IMR-90 (cell line): Measurements from ENCODE around the gene LCN10. TPM values are rescaled to one million over a fixed set of nuclear protein-coding genes. Genes with fewer than 3 reads are reported as not detected.

ENCODE experiments used
- ATAC-seq: fragments of 200-7000 bp; cut with Tn5 transposase; 2 replicates; pipeline ENCODE4 v1.9.1; 2020; ENCODE audit warnings: low read depth, mild to moderate bottlenecking, moderate library complexity
- BruUV-seq: library from RNA; stranded (reverse); fragments of 400-500 nt; replicated peaks from 2 replicates; lab custom pipeline; 2021; lab: Mats Ljungman, UMichigan
- CTCF ChIA-PET: fragments of 300-600 bp; formaldehyde crosslinking; extraction: SDS; loops from one replicate; lab custom pipeline; 2021; ENCODE audit warnings: antibody characterized with exemption; lab: Yijun Ruan, JAX
- POLR2A ChIA-PET: fragments of 300-600 bp; sonication (Branson Sonifier 250); formaldehyde crosslinking; loops from one replicate; lab custom pipeline; 2022; ENCODE audit warnings: antibody characterized with exemption; ENCODE audit not compliant: unreplicated experiment; lab: Charles Lee
- DNase-seq: peaks from one replicate; pipeline ENCODE4 v3.0.0; 2013
- H2AFZ ChIP-seq: replicated peaks from 2 replicates; pipeline ENCODE3; 2013; ENCODE audit warnings: low read length, mild to moderate bottlenecking; ENCODE audit not compliant: poor library complexity
- H2AK5ac ChIP-seq: 2 replicates; pipeline ENCODE4 v1.6.1; 2013; ENCODE audit warnings: low read depth, low read length, inconsistent platforms
- H2AK9ac ChIP-seq: replicated peaks from 2 replicates; pipeline ENCODE3; 2013; ENCODE audit warnings: mild to moderate bottlenecking, low read depth, low read length, moderate library complexity; ENCODE audit not compliant: poor library complexity
- H2BK120ac ChIP-seq: 2 replicates; pipeline ENCODE4 v1.6.1; 2013; ENCODE audit warnings: low read depth, low read length, inconsistent platforms
- H2BK15ac ChIP-seq: 3 replicates; pipeline ENCODE4 v1.6.1; 2013; ENCODE audit warnings: low read depth, low read length, inconsistent platforms
- H2BK20ac ChIP-seq: 2 replicates; pipeline ENCODE4 v1.6.1; 2013; ENCODE audit warnings: low read depth, mild to moderate bottlenecking, inconsistent platforms, low read length, moderate library complexity
- H2BK5ac ChIP-seq: 2 replicates; pipeline ENCODE4 v1.6.1; 2013; ENCODE audit warnings: mild to moderate bottlenecking, low read depth, low read length, inconsistent platforms; ENCODE audit not compliant: poor library complexity, severe bottlenecking
- H3K14ac ChIP-seq: replicated peaks from 2 replicates; pipeline ENCODE4 v1.6.1; 2013; ENCODE audit warnings: low read depth, low read length, inconsistent platforms
- H3K18ac ChIP-seq: 2 replicates; pipeline ENCODE4 v1.6.1; 2013; ENCODE audit warnings: low read depth, low read length, control low read depth
- H3K23ac ChIP-seq: 2 replicates; pipeline ENCODE4 v1.6.1; 2013; ENCODE audit warnings: low read depth, low read length, inconsistent platforms
- H3K27ac ChIP-seq: 2 replicates; pipeline ENCODE4 v1.5.1; 2013; ENCODE audit warnings: mild to moderate bottlenecking, control low read depth, low read length; ENCODE audit not compliant: insufficient read depth
- H3K27me3 ChIP-seq: 2 replicates; pipeline ENCODE4 v1.6.1; 2013; ENCODE audit warnings: low read length; ENCODE audit not compliant: control insufficient read depth, insufficient read depth
- H3K36me3 ChIP-seq: 2 replicates; pipeline ENCODE4 v1.6.1; 2013; ENCODE audit warnings: low read length, mixed read lengths; ENCODE audit not compliant: control insufficient read depth, insufficient read depth
- H3K4ac ChIP-seq: 2 replicates; pipeline ENCODE4 v1.6.1; 2013; ENCODE audit warnings: low read depth, low read length, inconsistent platforms
- H3K4me1 ChIP-seq: 2 replicates; pipeline ENCODE4 v1.6.1; 2013; ENCODE audit warnings: low read length, mixed read lengths; ENCODE audit not compliant: control insufficient read depth, insufficient read depth
- H3K4me2 ChIP-seq: 2 replicates; pipeline ENCODE4 v1.6.1; 2013; ENCODE audit warnings: low read depth, mild to moderate bottlenecking, control low read depth, low read length, moderate library complexity
- H3K4me3 ChIP-seq: 2 replicates; pipeline ENCODE4 v1.5.1; 2013; ENCODE audit warnings: low read depth, mild to moderate bottlenecking, control low read depth, low read length, moderate library complexity; ENCODE audit not compliant: insufficient read depth
- H3K56ac ChIP-seq: 2 replicates; pipeline ENCODE4 v1.6.1; 2013; ENCODE audit warnings: low read length, inconsistent platforms; ENCODE audit not compliant: insufficient read depth; ENCODE audit errors: extremely low read depth
- H3K79me1 ChIP-seq, 2 experiments: 2 replicates each; pipeline ENCODE4 v1.6.1; 2013; ENCODE audit warnings: low read length in 2 of 2, inconsistent platforms in 1 of 2, low read depth in 1 of 2
- H3K9ac ChIP-seq: 2 replicates; pipeline ENCODE4 v1.6.1; 2013; ENCODE audit warnings: low read depth, low read length, control low read depth
- H3K9me1 ChIP-seq: 2 replicates; pipeline ENCODE4 v1.6.1; 2013; ENCODE audit warnings: low read length, inconsistent platforms; ENCODE audit not compliant: insufficient read depth
- H3K9me3 ChIP-seq: 2 replicates; pipeline ENCODE4 v1.6.1; 2013; ENCODE audit warnings: low read length; ENCODE audit not compliant: control insufficient read depth, insufficient read depth
- H4K20me1 ChIP-seq: 2 replicates; pipeline ENCODE4 v1.6.1; 2013; ENCODE audit warnings: low read length, inconsistent platforms; ENCODE audit not compliant: insufficient read depth
- H4K5ac ChIP-seq: 2 replicates; pipeline ENCODE4 v1.6.1; 2013; ENCODE audit warnings: mild to moderate bottlenecking, low read depth, low read length, control low read depth
- H4K8ac ChIP-seq, 2 experiments: 2 replicates each; pipeline ENCODE4 v1.6.1; 2013; ENCODE audit warnings: low read depth in 2 of 2, low read length in 2 of 2, control low read depth in 1 of 2, inconsistent platforms in 1 of 2
- H4K91ac ChIP-seq: 2 replicates; pipeline ENCODE4 v1.6.1; 2013; ENCODE audit warnings: low read depth, low read length, inconsistent platforms; ENCODE audit not compliant: insufficient read depth
- CEBPB ChIP-seq: IDR thresholded peaks from 2 replicates; pipeline ENCODE4 v1.6.1; 2012; ENCODE audit warnings: low read depth, low read length, improper control_type of control experiment
- FOS ChIP-seq: fragments of 150-350 bp; IDR thresholded peaks from 2 replicates; pipeline ENCODE4 v1.6.1; 2016; ENCODE audit warnings: low read depth, low read length
- MAZ ChIP-seq: IDR thresholded peaks from 2 replicates; pipeline ENCODE4 v1.6.1; 2012; ENCODE audit warnings: low read depth, mild to moderate bottlenecking, low read length, improper control_type of control experiment, moderate library complexity, borderline replicate concordance
- MXI1 ChIP-seq: IDR thresholded peaks from 2 replicates; pipeline ENCODE4 v1.6.1; 2012; ENCODE audit warnings: low read depth, mild to moderate bottlenecking, low read length, moderate library complexity, borderline replicate concordance
- WGBS, 2 experiments: methylation state at CpG; one replicate each; pipeline versions ENCODE4 v1.1.5 to v1.1.7; 2013; ENCODE audit warnings: missing lambda C conversion rate in 2 of 2; ENCODE audit not compliant: insufficient read length in 1 of 2; ENCODE audit errors: extremely low coverage in 2 of 2; 5-methylcytosine and 5-hydroxymethylcytosine counted together
- dilution Hi-C: fragments of 300-500 bp; cut with HindIII; formaldehyde crosslinking; loops from one replicate; pipeline ENCODE4 v1.14.3; 2018; ENCODE audit warnings: low sequenced_read_pairs; ENCODE audit not compliant: unreplicated experiment
- in situ Hi-C: fragments of 300-500 bp; cut with MboI; formaldehyde crosslinking; loops from 3 replicates; pipeline ENCODE4 v1.14.3; 2019; ENCODE audit warnings: low sequenced_read_pairs, inconsistent platforms, mixed read lengths
- intact Hi-C: fragments of 100-400 bp; cut with micrococcal nuclease; formaldehyde crosslinking; loops from 2 replicates; pipeline ENCODE4 v1.10.0; 2022
- polyA plus RNA-seq, 3 experiments: library from polyadenylated mRNA; depleted of rRNA; stranded (reverse); fragments of >200 nt; gene quantifications; 2 replicates each; pipeline ENCODE4 v1.2.3, GENCODE V29; 2012; ENCODE audit warnings: low replicate concordance in 1 of 3
- total RNA-seq: library from RNA; depleted of rRNA; stranded (reverse); fragments of >200 nt; gene quantifications from 2 replicates; pipeline ENCODE4 v1.2.3, GENCODE V29; 2012

Gene LCN10
- total and polyA plus RNA-seq, 2 of the 4 experiments (the other 2 are of a cell fraction), result not detected

DNA sequence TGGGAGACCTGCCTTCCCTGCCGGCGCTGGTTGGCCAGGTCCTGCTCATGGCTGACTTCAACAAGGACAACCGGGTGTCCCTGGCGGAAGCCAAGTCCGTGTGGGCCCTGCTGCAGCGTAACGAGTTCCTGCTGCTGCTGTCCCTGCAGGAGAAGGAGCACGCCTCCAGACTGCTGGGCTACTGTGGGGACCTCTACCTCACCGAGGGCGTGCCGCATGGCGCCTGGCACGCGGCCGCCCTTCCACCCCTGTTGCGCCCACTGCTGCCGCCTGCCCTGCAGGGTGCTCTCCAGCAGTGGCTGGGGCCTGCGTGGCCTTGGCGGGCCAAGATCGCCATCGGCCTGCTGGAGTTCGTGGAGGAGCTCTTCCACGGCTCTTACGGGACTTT, 19.8 kb downstream of the LCN10 start:
- Histone ChIP-seq H3K14ac (no peak overlapping the region), H3K18ac (no peak overlapping the region), H3K79me1 (peaks cover 11 to 51% of the 10 kb centered on the region in 2 experiments), H4K91ac (no peak overlapping the region), H2AK9ac (no peak overlapping the region), H3K9ac (no peak overlapping the region), H3K9me1 (peaks cover 19% of the 10 kb centered on the region), H3K27me3 (no peaks in the 10 kb centered on the region), H3K27ac (no peak overlapping the region), H3K56ac (no peak overlapping the region), H2BK20ac (no peak overlapping the region), H3K4me3 (no peak overlapping the region), H2AK5ac (no peak overlapping the region), H3K9me3 (no peaks in the 10 kb centered on the region), H3K4me1 (peaks cover 21% of the 10 kb centered on the region), H2AFZ (no peak overlapping the region), H2BK120ac (no peak overlapping the region), H4K8ac (no peak overlapping the region), H3K4ac (no peak overlapping the region), H2BK5ac (no peak overlapping the region), H2BK15ac (no peak overlapping the region), H3K4me2 (no peak overlapping the region), H4K20me1 (peaks cover 81% of the 10 kb centered on the region), H3K36me3 (peaks cover 51% of the 10 kb centered on the region), H3K23ac (no peak overlapping the region), H4K5ac (no peak overlapping the region)
- DNase-seq, result no peak
- ChIA-PET POLR2A (no interaction called here), CTCF (no interaction called here)
- ATAC-seq, result no peak
- no peak for TF ChIP-seq FOS
- TF ChIP-seq MAZ, result no peak
- TF ChIP-seq MXI1, result no peak
- TF ChIP-seq CEBPB, result no peak
- BruUV-seq, result no TSS peak
- WGBS, 2 experiments, result 89% methylated on average over 18 of the region's 24 CpGs; no CpG with 5 or more reads in 1 of the 2 experiments
- in situ Hi-C loops, result no loop called here
- intact Hi-C loops, result no loop called here
- dilution Hi-C loops, result no loop called here
